Activated CD8-positive, alpha-beta memory T cell treated with anti-CD3 and anti-CD28 coated beads for 48 hours (primary cell): Measurements from ENCODE around the gene SLC12A4.
"Not testable (repeated sequence)": the region's sequence is repeated elsewhere in the genome, so short reads cannot be mapped to it uniquely, and the experiment has no call there.

ENCODE experiments used
- DNase-seq, 3 experiments: peaks; one replicate each; pipeline ENCODE4 v3.0.0-alpha.2; 2020; ENCODE audit warnings: low read depth in 2 of 3, low spot score in 2 of 3

Gene SLC12A4

GRCh38 chr16:67988675-67989074 lies 20.2 kb upstream of the SLC12A4 start:
- DNase-seq: no peak

DNA sequence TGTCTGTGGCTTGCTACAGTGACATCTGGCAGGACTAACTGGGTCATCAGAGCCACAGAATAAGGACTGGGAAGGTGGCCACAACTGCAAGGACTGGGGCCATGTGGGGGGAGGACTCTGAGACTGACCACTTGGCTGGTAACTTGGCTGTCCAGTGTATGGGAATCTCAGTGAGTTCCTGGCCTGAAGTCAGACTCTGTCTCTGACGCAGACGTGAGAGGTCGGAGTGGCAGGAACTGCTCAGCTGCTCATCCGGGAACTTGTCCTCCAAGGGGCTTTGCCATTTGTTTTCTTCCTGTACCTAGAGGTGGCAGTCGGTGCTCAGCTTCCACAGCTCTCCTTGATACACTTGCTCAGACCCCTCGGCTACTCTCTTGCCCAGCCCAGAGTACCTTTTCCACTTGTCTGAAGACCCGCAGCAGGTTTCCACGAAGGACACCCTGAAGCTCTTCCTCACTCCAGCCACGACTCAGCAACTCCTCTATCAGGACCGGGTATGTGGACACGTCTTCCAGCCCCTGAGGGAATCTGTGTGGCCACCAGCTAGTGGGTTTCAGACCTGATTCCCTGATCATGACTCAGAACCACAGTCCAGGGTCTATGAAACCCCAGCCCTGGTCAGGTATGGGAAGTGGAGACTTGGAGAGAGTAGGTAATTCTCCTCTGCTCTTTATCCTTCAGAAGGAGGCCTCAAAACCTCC lies 19.2 kb upstream of the SLC12A4 start:
- DNase-seq: no peak

GRCh38 chr16:67986949-67987348 lies 18.5 kb upstream of the SLC12A4 start:
- no peak for DNase-seq

- DNase-seq: no peak
Measured at GRCh38 chr16:67982011-67982696, 13.7 kb upstream of the SLC12A4 start.

DNA sequence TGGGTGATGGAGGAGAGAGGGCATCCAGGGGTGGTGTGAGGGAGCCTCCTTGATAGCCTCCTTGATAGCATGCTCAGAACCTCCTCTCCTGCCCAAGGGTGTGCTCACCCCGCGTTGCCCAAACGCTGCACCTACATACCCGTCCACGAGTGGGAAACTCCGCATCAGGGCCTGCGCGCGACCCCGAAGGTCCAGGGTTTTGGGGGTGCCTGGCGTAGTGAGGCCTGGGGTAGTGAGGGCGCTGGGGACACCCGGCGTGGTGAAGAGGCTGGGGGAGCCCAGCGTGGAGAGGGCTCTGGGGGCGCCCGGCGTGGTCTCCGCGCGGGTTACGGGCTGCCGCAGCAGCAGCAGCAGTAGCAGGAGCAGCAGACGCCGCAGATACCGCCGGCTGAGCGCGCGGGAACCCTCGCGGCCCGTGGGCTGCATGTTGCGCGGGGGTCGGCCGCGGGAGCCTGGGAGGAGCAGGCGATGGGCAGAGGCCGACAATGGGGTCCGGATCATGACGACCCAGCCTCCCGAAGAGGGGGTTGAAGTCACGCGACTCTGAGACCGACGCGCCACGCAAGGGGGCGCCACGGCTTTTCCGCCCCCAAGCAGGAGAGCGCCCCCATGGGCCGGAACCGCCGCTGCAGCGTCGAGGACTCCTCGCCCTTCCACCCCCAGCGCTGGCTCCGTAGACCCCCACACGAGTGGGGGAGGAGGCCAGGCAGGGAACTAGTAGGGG lies 11.7 kb upstream of the SLC12A4 start, which contains the start of gene DPEP3:
Gene DPEP3 (minus strand): TSS at position 545 of the 724 bp plus-strand sequence. CDS start 119 bp downstream, at position 426.
- no peak for DNase-seq

GRCh38 chr16:67977469-67978227 lies 9.2 kb upstream of the SLC12A4 start:
- DNase-seq: no peak

GRCh38 chr16:67977005-67977404 lies 8.6 kb upstream of the SLC12A4 start:
- no peak for DNase-seq

DNA sequence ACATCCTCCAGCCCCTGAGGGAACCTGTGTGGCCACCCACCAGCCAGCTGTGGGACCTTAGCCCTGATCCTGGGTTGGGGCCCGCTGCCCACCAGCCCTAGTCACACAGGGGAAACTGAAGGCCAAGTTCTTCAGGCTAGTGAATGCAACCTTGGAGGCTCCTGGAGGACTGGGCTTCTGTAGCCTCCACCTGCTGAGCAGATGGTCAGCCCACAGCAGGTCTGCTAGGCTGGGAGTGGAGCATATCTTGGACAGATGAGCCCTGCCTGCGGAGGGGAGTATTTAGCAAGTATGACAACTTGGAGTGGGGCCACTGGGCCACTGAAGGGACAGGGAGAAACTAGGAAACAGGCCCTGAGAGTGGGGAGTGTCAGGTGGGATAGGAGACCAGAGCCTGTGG lies 7.8 kb upstream of the SLC12A4 start:
- DNase-seq: no peak

- no peak for DNase-seq
Measured at GRCh38 chr16:67975321-67976105, 7.1 kb upstream of the SLC12A4 start.

DNA sequence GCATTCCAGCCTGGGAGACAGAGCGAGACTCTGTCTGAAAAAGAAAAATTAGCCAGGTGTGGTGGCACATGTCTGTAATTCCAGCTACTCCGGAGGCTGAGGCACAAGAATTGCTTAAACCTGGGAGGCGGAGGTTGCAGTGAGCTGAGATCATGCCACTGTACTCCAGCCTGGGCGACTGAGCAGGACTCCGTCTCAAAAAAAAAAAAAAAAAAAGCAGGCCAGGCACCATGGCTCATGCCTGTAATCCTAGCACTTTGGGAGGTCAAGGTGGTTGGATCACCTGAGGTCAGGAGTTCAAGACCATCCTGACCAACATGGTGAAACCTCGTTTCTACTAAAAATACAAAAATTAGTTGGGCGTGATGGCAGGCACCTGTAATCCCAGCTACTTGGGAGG lies 3.8 kb upstream of the SLC12A4 start:
- not testable (repeated sequence) for DNase-seq

GRCh38 chr16:67971111-67971510 lies 2.7 kb upstream of the SLC12A4 start:
- no peak for DNase-seq

GRCh38 chr16:67969254-67970039 lies 1.0 kb upstream of the SLC12A4 start:
- DNase-seq: no peak

GRCh38 chr16:67967958-67968399 lies 458 bp downstream of the SLC12A4 start:
- no peak for DNase-seq

DNA sequence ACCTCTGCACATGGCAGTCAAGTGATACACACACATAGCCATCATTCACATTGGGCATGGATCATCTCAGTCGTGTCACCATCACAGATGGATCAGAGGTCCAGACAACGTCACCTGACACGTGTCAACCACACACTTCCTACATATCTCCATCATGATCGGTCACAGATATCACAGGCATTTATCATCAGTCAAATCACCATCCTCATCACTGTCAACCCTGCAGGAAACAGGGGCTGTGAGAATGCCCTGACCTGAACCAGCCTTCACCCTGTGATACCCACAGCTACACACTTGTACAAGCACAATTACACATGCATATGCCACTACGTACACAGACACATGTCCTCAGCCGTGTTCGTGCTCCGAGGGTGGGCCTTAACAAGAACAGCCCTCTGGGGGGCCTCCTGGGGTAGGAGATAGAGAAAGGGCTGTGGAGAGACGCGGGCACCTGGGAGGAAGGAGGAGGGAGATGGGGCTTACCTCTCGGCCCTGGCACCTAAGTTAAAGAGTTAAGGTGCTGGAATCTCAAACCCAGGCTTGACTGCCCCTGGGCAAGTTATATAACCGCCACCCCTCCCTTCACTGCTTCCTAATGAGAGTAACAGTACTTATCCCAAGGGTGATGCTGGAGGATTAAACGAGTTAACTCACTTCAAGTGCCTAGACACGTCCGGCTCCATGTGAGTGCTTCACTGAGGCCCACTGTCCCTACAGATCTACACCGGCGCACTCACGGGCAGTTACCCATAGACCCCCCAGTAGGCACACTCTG lies 1.1 kb downstream of the SLC12A4 start:
- no peak for DNase-seq

- no peak for DNase-seq
Measured at GRCh38 chr16:67966549-67967182, 1.8 kb downstream of the SLC12A4 start.

GRCh38 chr16:67965668-67966548 lies 2.5 kb downstream of the SLC12A4 start:
- no peak for DNase-seq

- no peak for DNase-seq
Measured at GRCh38 chr16:67964477-67965131, 3.8 kb downstream of the SLC12A4 start.
